ENCODE data around the gene NKAIN2.

Gene NKAIN2

DNA sequence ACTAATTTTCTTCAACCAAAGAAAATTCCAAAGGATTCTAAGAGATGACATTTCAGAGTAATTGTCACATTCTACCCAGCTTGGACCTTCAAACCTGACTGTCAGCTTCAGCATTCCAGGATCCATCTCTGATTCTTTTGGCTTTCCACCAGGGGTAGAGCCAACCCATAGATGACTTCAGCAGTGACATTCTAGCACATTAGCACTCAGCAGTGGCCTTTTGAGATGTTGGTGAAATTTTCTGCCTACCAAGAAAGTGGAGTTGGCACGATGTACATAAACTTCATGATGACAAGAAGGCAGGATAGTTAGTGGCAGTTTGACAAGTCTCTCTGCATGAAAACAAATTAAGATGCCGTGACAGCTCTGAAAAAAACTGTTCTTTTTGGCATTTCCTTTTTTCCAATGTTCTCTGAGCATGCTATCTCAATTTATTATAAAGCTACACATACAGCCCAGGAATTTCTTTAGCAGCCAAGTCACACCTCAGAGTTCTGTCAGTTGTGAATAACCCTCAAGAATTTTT, 692.1 kb downstream of the NKAIN2 start:
- H3K4me3 ChIP-seq (ENCODE audit: low read depth, low read length) = no peak overlapping the region
- TF ChIP-seq CTCF (IDR thresholded peaks at IDR 0.05; ENCODE audit: low read depth, low read length, missing control alignments) = no peak
- DNase-seq (ENCODE audit: low read depth) = no peak

DNA sequence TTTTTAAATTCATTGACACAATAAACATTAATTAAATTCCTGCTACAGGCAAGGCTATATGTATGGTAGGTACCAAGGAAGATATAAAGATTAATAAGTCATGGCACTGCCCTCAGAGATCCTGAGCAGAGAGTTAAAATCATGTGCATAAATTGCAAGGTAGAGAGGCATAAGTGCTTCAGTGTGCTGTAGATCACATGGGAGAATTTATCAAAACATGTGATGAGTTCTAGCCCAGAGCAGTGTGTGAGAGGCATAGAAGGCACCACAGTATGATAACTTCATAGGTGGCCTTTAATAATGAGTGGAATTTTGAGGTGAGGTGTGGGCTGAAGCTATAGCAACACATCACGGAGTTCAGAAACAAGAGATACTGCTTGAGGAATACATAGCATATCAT, 692.7 kb downstream of the NKAIN2 start:
- H3K4me3 ChIP-seq (ENCODE audit: low read depth, low read length) = no peak overlapping the region
- TF ChIP-seq CTCF (IDR thresholded peaks at IDR 0.05; ENCODE audit: low read depth, low read length, missing control alignments) = no peak
- no peak for DNase-seq (ENCODE audit: low read depth)

DNA sequence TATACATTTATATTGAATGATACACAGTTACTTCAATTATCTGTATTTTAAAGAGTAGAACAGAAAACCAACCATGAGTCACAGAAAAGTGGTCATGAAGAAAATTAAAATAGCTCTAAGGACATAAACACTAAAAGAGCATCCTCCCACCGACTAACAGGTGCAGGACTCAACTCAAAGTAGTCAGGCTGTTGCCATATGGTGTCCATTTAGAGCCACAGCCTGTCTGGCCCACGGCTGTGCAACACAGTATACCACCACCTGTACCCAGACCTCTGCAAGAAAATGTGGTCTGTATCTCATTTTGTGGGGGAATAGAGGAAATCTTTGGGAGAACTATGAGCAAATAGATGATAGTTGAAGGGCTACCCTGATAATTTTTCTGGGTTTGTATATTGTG, 708.8 kb downstream of the NKAIN2 start:
- no peak for DNase-seq (ENCODE audit: low read depth)
- H3K4me3 ChIP-seq (ENCODE audit: low read depth, low read length) = no peak overlapping the region
- TF ChIP-seq CTCF (IDR thresholded peaks at IDR 0.05; ENCODE audit: low read depth, low read length, missing control alignments) = no peak

GRCh38 chr6:124517339-124517738, 713.7 kb downstream of the NKAIN2 start:
- H3K4me3 ChIP-seq (ENCODE audit: low read depth, low read length) = no peak overlapping the region
- DNase-seq (ENCODE audit: low read depth) = no peak
- TF ChIP-seq CTCF (IDR thresholded peaks at IDR 0.05; ENCODE audit: low read depth, low read length, missing control alignments) = no peak

DNA sequence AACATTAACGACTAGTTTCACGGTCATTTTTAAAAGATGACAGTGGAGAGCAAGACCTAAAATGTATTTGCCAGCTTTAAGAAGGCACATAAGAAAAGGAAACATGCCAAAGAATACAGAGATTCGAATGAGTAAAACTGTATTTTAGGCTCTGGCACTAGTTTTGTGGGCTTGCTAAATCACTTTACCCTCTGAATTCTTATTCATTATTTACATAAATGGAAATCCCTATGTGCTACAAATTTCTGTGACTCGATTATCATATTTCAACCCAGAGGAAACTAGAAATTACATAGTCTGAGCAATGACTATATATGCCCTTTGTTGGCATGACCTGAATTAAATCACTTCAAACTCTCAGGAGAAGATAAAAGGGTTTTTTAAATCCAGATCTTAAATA, 716.8 kb downstream of the NKAIN2 start:
- no peak overlapping the region for H3K4me3 ChIP-seq (ENCODE audit: low read depth, low read length)
- DNase-seq (ENCODE audit: low read depth) = no peak
- TF ChIP-seq CTCF (IDR thresholded peaks at IDR 0.05; ENCODE audit: low read depth, low read length, missing control alignments) = no peak

DNA sequence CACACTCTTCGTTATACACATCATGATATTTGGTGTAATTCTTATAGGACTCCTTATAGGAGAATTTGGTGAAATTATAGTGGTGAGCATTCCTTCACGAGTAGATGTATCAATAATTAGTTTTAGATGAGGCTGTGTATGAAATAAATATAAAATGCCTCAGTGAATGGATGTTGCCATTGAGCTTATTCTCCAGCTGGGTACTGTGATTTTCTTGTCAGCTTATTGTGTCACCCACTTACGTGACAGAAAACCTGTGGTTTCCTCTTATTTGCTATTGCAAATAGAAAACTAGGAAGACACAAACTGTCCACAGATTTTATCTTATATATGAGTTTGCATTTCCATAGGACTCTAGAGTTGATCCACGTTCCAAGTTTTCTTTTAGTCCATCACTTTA, 718.7 kb downstream of the NKAIN2 start:
- no peak overlapping the region for H3K4me3 ChIP-seq (ENCODE audit: low read depth, low read length)
- no peak for TF ChIP-seq CTCF (IDR thresholded peaks at IDR 0.05; ENCODE audit: low read depth, low read length, missing control alignments)
- DNase-seq (ENCODE audit: low read depth) = no peak

DNA sequence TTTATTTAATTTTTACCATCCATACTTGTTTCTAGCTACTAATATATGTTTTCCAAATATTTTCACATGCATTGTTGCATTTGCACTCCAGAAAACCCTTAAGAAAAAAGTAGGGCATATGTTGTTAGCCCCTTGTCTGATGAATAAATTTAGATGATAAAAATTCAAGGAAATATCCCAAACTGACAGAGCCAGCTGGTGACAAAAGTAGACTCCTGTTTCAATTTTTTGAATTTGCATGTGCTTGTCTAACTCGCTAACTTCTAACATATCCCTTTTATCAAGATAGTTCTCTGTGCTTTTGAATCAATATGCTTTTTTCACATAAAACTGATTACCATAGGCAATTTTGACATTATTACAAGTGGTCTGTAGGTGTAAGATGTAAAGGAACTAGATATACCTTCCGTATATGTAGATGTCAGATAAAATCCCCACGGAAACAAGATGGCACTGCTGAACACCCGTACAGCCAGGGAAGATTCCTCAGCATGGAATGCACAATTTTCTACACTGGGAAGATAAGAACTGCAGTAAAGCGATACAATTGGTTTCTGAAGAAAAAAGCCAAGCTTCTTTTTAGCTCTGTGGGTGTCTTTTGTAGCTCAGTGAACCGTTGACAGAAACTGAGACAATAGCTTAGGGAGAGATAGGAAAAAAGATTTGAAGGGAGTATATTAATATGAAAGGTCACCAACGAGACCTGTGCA, 721.0 kb downstream of the NKAIN2 start:
- no peak overlapping the region for H3K4me3 ChIP-seq (ENCODE audit: low read depth, low read length)
- no peak for DNase-seq (ENCODE audit: low read depth)
- TF ChIP-seq CTCF (IDR thresholded peaks at IDR 0.05; ENCODE audit: low read depth, low read length, missing control alignments) = no peak
